HFF-Myc (cell line): ENCODE measurements around the gene NDUFAF8.

Experiments
- DNase-seq: peaks from one replicate; pipeline ENCODE4 v3.0.0-alpha.2; 2011; ENCODE audit warnings: low read depth; ENCODE audit errors: extremely low read depth
- H3K4me3 ChIP-seq: replicated peaks from 2 replicates; pipeline ENCODE4 v1.5.1; 2011; ENCODE audit warnings: low read depth, mild to moderate bottlenecking, control low read depth, low read length
- TF ChIP-seq, protein P1 (sequence below): IDR thresholded peaks from 2 replicates; pipeline ENCODE4 v1.5.1; 2012; ENCODE audit warnings: mild to moderate bottlenecking, low read depth, low read length, control low read depth; ENCODE audit errors: missing control alignments

The NDUFAF8 gene

DNA sequence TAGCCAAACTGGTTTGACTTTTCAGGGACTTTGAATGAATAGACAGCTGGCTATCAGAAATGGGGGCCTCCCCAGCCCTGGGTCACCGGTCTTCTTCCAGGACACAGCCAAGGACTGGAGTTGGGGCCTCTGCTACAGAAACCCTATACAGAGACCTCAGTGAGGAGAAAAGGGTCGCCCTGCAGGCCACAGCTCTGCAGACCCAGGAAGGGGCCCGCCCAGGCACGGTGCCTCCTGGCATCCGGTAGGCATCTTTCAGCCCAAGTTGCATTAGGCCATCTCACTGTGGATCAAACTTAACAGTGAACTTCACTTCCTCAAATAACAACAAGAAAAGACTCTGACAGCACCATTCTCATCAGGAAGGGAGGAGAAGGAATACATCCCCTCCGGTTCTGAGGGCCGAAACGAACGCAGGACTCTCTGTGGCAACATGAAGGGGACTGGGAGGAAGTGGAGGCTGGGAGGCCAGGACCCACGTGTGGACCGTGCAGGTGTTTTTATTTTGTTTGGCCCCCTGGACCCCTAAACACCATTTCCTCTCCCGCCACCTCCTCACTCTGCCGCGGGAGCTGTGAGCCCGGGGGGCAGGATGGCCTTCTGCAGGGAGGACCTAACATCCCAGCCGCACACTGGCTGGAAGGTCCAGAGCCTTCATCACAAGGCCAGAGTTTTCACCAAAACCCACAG is 48.8 kb downstream of the NDUFAF8 start:
- TF ChIP-seq, protein P1, sequence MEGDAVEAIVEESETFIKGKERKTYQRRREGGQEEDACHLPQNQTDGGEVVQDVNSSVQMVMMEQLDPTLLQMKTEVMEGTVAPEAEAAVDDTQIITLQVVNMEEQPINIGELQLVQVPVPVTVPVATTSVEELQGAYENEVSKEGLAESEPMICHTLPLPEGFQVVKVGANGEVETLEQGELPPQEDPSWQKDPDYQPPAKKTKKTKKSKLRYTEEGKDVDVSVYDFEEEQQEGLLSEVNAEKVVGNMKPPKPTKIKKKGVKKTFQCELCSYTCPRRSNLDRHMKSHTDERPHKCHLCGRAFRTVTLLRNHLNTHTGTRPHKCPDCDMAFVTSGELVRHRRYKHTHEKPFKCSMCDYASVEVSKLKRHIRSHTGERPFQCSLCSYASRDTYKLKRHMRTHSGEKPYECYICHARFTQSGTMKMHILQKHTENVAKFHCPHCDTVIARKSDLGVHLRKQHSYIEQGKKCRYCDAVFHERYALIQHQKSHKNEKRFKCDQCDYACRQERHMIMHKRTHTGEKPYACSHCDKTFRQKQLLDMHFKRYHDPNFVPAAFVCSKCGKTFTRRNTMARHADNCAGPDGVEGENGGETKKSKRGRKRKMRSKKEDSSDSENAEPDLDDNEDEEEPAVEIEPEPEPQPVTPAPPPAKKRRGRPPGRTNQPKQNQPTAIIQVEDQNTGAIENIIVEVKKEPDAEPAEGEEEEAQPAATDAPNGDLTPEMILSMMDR: no peak
- H3K4me3 ChIP-seq: no peak overlapping the region
- no peak for DNase-seq

DNA sequence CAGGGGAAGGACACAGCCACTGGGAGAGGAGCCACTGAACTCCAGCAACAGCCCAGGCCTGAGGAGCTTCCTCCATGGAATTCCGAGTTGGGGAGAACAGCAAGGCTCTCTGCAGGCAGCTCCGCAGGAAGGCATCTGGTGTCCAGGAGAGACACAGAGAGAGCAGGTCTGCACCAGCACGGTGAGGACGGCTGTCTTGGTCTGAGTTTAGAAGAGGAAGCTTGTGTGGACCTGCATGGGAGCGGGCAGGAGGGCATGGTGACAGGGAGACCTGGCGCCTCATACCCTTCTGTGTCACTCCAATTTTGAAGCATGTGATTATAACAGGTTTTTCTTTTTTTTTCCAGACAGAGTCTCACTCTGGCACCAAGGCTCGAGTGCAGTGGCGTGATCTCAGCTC is 49.6 kb downstream of the NDUFAF8 start:
- H3K4me3 ChIP-seq: no peak overlapping the region
- DNase-seq: no peak
- TF ChIP-seq, protein P1: no peak

DNA sequence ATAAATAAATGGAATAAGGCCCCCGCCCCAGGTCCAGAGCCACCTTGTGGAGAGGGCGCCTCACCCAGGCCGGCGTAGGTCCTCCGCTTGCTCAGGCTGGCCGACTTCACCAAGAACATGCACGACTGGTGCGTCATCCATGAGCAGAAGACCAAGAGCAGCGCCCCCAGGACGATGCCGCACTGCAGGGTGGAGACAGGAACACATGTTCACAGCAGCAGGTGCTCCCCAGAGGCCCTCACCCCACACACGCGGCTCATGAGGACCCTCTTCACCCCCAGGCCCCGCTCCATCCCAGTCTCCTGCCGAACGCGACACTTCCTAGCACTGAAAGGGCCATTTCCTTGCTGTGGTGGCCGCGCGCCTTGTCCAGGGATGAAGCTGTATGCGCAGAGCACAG is 50.5 kb downstream of the NDUFAF8 start:
- no peak for DNase-seq
- TF ChIP-seq, protein P1: no peak
- H3K4me3 ChIP-seq: no peak overlapping the region

DNA sequence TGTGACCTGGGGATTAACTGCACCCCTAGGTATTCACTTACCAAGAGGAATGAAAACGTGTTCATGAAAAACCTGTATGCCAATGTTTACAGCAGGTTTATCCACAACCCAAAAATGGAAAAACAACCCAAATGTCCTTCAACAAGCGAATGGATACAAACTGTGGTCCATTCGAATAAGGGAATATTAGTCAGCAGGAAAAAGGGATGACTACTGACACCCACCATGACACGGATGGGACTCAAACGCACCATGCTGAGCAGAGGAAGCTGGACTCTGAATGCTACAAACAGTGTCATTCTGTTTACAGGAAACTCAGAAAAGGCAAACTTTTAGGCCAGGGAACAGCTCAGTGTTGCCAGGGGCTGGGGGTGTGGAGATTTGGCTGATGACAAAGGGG is 51.1 kb downstream of the NDUFAF8 start:
- no peak for DNase-seq
- TF ChIP-seq, protein P1: no peak
- H3K4me3 ChIP-seq: no peak overlapping the region
